ENCODE measurements around the gene ANXA6. TPM values are rescaled to one million over a fixed set of nuclear protein-coding genes. Genes with fewer than 3 reads are reported as not detected.
A peak's percentile ranks its signal among the peaks of the same experiment; 100 is the strongest.

Gene ANXA6
- polyA plus RNA-seq, 1 of the 3 experiments (the other 2 are of a cell fraction) = 87.5 TPM

DNA sequence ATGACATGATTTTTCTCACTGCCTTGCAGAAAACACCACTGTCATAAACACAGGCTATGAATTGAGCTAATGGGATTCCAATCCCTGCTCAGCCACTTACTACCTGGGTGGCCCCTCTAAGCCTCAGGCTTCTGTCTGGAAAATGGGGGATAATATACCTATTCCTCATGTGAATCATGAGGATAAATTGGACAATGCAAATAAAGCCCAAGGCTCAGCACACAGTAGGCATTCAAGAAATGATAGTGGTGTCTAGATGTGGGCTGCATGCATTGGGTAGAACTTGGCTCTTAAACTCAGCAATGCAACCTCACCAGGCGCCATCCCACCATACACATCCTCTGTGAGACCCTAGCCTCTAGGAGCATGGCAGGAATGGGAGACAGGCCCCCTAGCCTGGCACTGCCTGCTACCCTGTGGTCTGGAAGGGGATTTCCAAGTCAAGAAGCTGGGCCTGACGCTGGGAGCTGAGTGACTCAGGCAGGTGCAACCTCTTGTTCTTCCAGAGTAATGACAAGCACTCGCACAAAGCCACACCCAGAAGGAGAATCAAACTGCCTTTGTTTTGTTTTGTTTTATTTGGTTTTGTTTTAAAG, 74.4 kb downstream of the ANXA6 start:
- TF ChIP-seq EZH2phosphoT487 (IDR thresholded peaks at IDR 0.05; ENCODE audit: borderline replicate concordance, low read depth) (no peak), RCOR1 (IDR thresholded peaks at IDR 0.05; ENCODE audit: low read length) (no peak), SMC3 (IDR thresholded peaks at IDR 0.05; ENCODE audit: low read depth, low read length) (no peak), IRF3 (IDR thresholded peaks at IDR 0.05; ENCODE audit: low read depth, low read length) (no peak)
- Histone ChIP-seq H3K4me3 (ENCODE audit: low read depth in 2 of 2, low read length in 1 of 2) (no peak overlapping the region), H3K9ac (no peak overlapping the region), H2AFZ (ENCODE audit: low read depth) (no peak overlapping the region), H3K27ac (ENCODE audit: low read depth in 2 of 2, low read length in 1 of 2) (no peak overlapping the region), H3K27me3 (ENCODE audit: insufficient read depth) (no peaks in the 10 kb centered on the region), H3K4me1 (ENCODE audit: control insufficient read depth in 1 of 2, insufficient read depth in 2 of 2, low read depth in 1 of 2, low read length in 1 of 2) (peaks cover 4 to 16% of the 10 kb centered on the region in 2 experiments; a peak in 3 of 4 replicates), H3K4me2 (no peak overlapping the region), H3F3A (replicated peaks; ENCODE audit: insufficient read depth) (peaks cover 4% of the 10 kb centered on the region), H3K36me3 (replicated peaks in 1 of 2; ENCODE audit: control insufficient read depth in 1 of 2, insufficient read depth in 2 of 2, low read length in 1 of 2) (no peaks in the 10 kb centered on the region), H3K9me3 (no peaks in the 10 kb centered on the region), H4K20me1 (ENCODE audit: insufficient read depth) (peaks cover 10% of the 10 kb centered on the region), H3K9me2 (no peaks in the 10 kb centered on the region), H3K79me2 (ENCODE audit: insufficient read depth) (peaks cover 25% of the 10 kb centered on the region)
- no peak for DNase-seq
- ChIA-PET POLR2A (no interaction called here), CTCF (interaction anchor here (1.0 to 2.6 kb wide), 5 partner anchors 15 to 85 kb away, joined by 4 to 18 read pairs (median 4); no protein-coding TSS in a partner anchor)
- 46% methylated on average over 3 of the region's 3 CpGs for WGBS (ENCODE audit: low lambda C conversion rate)

GRCh38 chr5:151082282-151082902, 75.2 kb downstream of the ANXA6 start:
- Histone ChIP-seq H3K9me2 (no peaks in the 10 kb centered on the region), H3K27ac (ENCODE audit: low read depth in 2 of 2, low read length in 1 of 2) (peak overlapping the region; percentile 89 to 97; a peak in 2 of 4 replicates), H3K9me3 (no peaks in the 10 kb centered on the region), H4K20me1 (ENCODE audit: insufficient read depth) (peaks cover 13% of the 10 kb centered on the region), H3K36me3 (replicated peaks in 1 of 2; ENCODE audit: control insufficient read depth in 1 of 2, insufficient read depth in 2 of 2, low read length in 1 of 2) (no peaks in the 10 kb centered on the region), H3K4me1 (ENCODE audit: control insufficient read depth in 1 of 2, insufficient read depth in 2 of 2, low read depth in 1 of 2, low read length in 1 of 2) (peaks cover 4 to 16% of the 10 kb centered on the region in 2 experiments; a peak in 3 of 4 replicates), H3K27me3 (ENCODE audit: insufficient read depth) (no peaks in the 10 kb centered on the region), H3K4me2 (peak overlapping the region; percentile 77), H3K79me2 (ENCODE audit: insufficient read depth) (peaks cover 33% of the 10 kb centered on the region), H2AFZ (ENCODE audit: low read depth) (no peak overlapping the region), H3K9ac (peak overlapping the region; percentile 99; the same call in 1 of the 2 replicates), H3K4me3 (ENCODE audit: low read depth in 2 of 2, low read length in 1 of 2) (peak overlapping the region in 1 of 2 experiments; percentile 80; a peak in 2 of 4 replicates), H3F3A (replicated peaks; ENCODE audit: insufficient read depth) (peaks cover 4% of the 10 kb centered on the region)
- ChIA-PET POLR2A (interaction anchor here (1.4 kb wide), 1 partner anchor 13 kb away, joined by 4 read pairs; no protein-coding TSS in a partner anchor), CTCF (interaction anchor here (0.9 to 4.9 kb wide), 9 partner anchors 8 to 85 kb away, joined by 3 to 23 read pairs (median 4); no protein-coding TSS in a partner anchor)
- WGBS (ENCODE audit: low lambda C conversion rate) = 84% methylated on average over 5 of the region's 6 CpGs
- DNase-seq = peak; percentile 68
- no peak for TF ChIP-seq SMC3 (IDR thresholded peaks at IDR 0.05; ENCODE audit: low read depth, low read length)
- TF ChIP-seq, protein P1, sequence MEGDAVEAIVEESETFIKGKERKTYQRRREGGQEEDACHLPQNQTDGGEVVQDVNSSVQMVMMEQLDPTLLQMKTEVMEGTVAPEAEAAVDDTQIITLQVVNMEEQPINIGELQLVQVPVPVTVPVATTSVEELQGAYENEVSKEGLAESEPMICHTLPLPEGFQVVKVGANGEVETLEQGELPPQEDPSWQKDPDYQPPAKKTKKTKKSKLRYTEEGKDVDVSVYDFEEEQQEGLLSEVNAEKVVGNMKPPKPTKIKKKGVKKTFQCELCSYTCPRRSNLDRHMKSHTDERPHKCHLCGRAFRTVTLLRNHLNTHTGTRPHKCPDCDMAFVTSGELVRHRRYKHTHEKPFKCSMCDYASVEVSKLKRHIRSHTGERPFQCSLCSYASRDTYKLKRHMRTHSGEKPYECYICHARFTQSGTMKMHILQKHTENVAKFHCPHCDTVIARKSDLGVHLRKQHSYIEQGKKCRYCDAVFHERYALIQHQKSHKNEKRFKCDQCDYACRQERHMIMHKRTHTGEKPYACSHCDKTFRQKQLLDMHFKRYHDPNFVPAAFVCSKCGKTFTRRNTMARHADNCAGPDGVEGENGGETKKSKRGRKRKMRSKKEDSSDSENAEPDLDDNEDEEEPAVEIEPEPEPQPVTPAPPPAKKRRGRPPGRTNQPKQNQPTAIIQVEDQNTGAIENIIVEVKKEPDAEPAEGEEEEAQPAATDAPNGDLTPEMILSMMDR (IDR thresholded peaks at IDR 0.05) = peak; percentile 38

Data from SK-N-SH (cell line).